GM12878 (cell line): ENCODE data around the gene COL4A1. TPM values are rescaled to one million over a fixed set of nuclear protein-coding genes. Genes with fewer than 3 reads are reported as not detected.

ENCODE experiments used
- ATAC-seq: fragments of 200-7000 bp; cut with Tn5 transposase; 3 replicates; pipeline ENCODE4 v1.9.1; 2020; ENCODE audit warnings: mild to moderate bottlenecking, moderate library complexity
- BruUV-seq: library from RNA; stranded (reverse); fragments of 400-500 nt; replicated peaks from 2 replicates; lab custom pipeline; 2021; lab: Mats Ljungman, UMichigan
- CTCF ChIA-PET: fragments of 300-600 bp; sonication (Branson Sonifier 250); formaldehyde crosslinking; extraction: SDS; loops from one replicate; lab custom pipeline; 2021; ENCODE audit warnings: inconsistent platforms; lab: Yijun Ruan, JAX
- POLR2A ChIA-PET: fragments of 350-600 bp; formaldehyde crosslinking; extraction: SDS; loops from one replicate; lab custom pipeline; 2021; ENCODE audit warnings: inconsistent platforms; lab: Charles Lee
- RAD21 ChIA-PET: fragments of 300-600 bp; sonication (Branson Sonifier 250); formaldehyde crosslinking; loops from one replicate; lab custom pipeline; 2023; ENCODE audit warnings: antibody characterized with exemption; ENCODE audit not compliant: unreplicated experiment; lab: Charles Lee
- SMC1A ChIA-PET: fragments of 300-600 bp; sonication (Branson Sonifier 250); formaldehyde crosslinking; loops from one replicate; lab custom pipeline; 2023; ENCODE audit not compliant: unreplicated experiment, uncharacterized antibody; lab: Charles Lee
- DNase-seq: peaks from one replicate; pipeline ENCODE4 v3.0.0-alpha.2; 2011; ENCODE audit warnings: low read depth, low spot score
- FAIRE-seq: peaks from 3 replicates; lab custom pipeline; 2011; peaks lifted over from hg19 to GRCh38; lab: Jason Lieb, UNC
- H2AFZ ChIP-seq: 2 replicates; pipeline ENCODE4 v1.6.0; 2011; ENCODE audit warnings: low read depth, low read length, control low read depth; ENCODE audit not compliant: control insufficient read depth
- H3K27ac ChIP-seq: 2 replicates; pipeline ENCODE4 v1.5.1; 2011; ENCODE audit warnings: control low read depth; ENCODE audit not compliant: control insufficient read depth, insufficient read depth
- H3K27me3 ChIP-seq, 2 experiments: replicated peaks in 1 of 2; 2 replicates each; pipeline versions ENCODE4 v1.6.0 to v1.6.1; 2011; ENCODE audit warnings: low read length in 1 of 2; ENCODE audit not compliant: control insufficient read depth in 2 of 2, insufficient read depth in 2 of 2
- H3K36me3 ChIP-seq, 2 experiments: 2 replicates each; pipeline ENCODE4 v1.5.1; 2011; ENCODE audit warnings: low read length in 1 of 2; ENCODE audit not compliant: control insufficient read depth in 2 of 2, insufficient read depth in 2 of 2
- H3K4me1 ChIP-seq: 2 replicates; pipeline ENCODE4 v1.6.1; 2011; ENCODE audit warnings: mild to moderate bottlenecking, low read length, moderate library complexity, mixed read lengths; ENCODE audit not compliant: control insufficient read depth, insufficient read depth
- H3K4me2 ChIP-seq: 2 replicates; pipeline ENCODE4 v1.6.0; 2011; ENCODE audit warnings: control low read depth; ENCODE audit not compliant: control insufficient read depth, insufficient read depth
- H3K4me3 ChIP-seq: fragments of 200-600 bp; sonication (generic); 2 replicates; pipeline ENCODE4 v1.5.1; 2016
- H3K79me2 ChIP-seq: 2 replicates; pipeline ENCODE4 v1.6.0; 2011; ENCODE audit warnings: low read length; ENCODE audit not compliant: control insufficient read depth, insufficient read depth
- H3K9ac ChIP-seq: 2 replicates; pipeline ENCODE4 v1.8.0; 2011; ENCODE audit warnings: low read length, control low read depth, mixed read lengths; ENCODE audit not compliant: control insufficient read depth, insufficient read depth
- H3K9me3 ChIP-seq: replicated peaks from 3 replicates; pipeline ENCODE4 v1.5.1; 2011; ENCODE audit warnings: mild to moderate bottlenecking, low read length; ENCODE audit not compliant: control insufficient read depth, insufficient read depth
- H4K20me1 ChIP-seq: 2 replicates; pipeline ENCODE4 v1.6.0; 2011; ENCODE audit not compliant: control insufficient read depth, insufficient read depth
- BCL11A ChIP-seq: IDR thresholded peaks from 2 replicates; pipeline ENCODE4 v1.6.1; 2011; ENCODE audit warnings: low read depth, low read length
- BCL3 ChIP-seq: IDR thresholded peaks from 2 replicates; pipeline ENCODE4 v1.6.1; 2011; ENCODE audit warnings: borderline replicate concordance, low read depth, mild to moderate bottlenecking, moderate library complexity, low read length; ENCODE audit not compliant: insufficient read depth, poor library complexity, severe bottlenecking
- EGR1 ChIP-seq, 2 experiments: IDR thresholded peaks; 1 replicate in 1 of 2; 2 replicates in 1 of 2; pipeline ENCODE4 v1.6.1; 2011 to 2012; ENCODE audit warnings: low read depth in 2 of 2, low read length in 2 of 2, borderline replicate concordance in 1 of 2, mild to moderate bottlenecking in 1 of 2, moderate library complexity in 1 of 2
- IKZF2 ChIP-seq, 2 experiments: fragments of 450-650 bp; IDR thresholded peaks; 2 replicates each; pipeline ENCODE4 v1.6.1; 2017; ENCODE audit warnings: mild to moderate bottlenecking in 2 of 2, moderate library complexity in 2 of 2
- MTA2 ChIP-seq: fragments of 450-650 bp; IDR thresholded peaks from 2 replicates; pipeline ENCODE4 v1.6.1; 2016; ENCODE audit warnings: low read depth, mild to moderate bottlenecking, moderate library complexity
- NRF1 ChIP-seq: conservative IDR thresholded peaks from 2 replicates; pipeline ENCODE4 v1.6.1; 2011; ENCODE audit warnings: mild to moderate bottlenecking, low read depth, low read length, improper control_type of control experiment
- PKNOX1 ChIP-seq: fragments of 450-650 bp; IDR thresholded peaks from 2 replicates; pipeline ENCODE4 v1.6.1; 2016; ENCODE audit warnings: mild to moderate bottlenecking
- RELA ChIP-seq: fragments of 450-650 bp; IDR thresholded peaks from 2 replicates; pipeline ENCODE4 v1.8.0; 2014; ENCODE audit warnings: borderline replicate concordance; ENCODE audit not compliant: partially characterized antibody
- ZBTB40 ChIP-seq: fragments of 450-650 bp; IDR thresholded peaks from 2 replicates; pipeline ENCODE4 v1.6.1; 2016; ENCODE audit warnings: mild to moderate bottlenecking, moderate library complexity, borderline replicate concordance
- ZNF622 ChIP-seq: fragments of 450-650 bp; IDR thresholded peaks from 2 replicates; pipeline ENCODE4 v1.6.1; 2017; ENCODE audit warnings: mild to moderate bottlenecking, inconsistent platforms
- WGBS: methylation state at CpG from one replicate; pipeline ENCODE4 v1.1.6; 2016; ENCODE audit warnings: low lambda C conversion rate; ENCODE audit not compliant: insufficient replicate concordance, insufficient coverage; ENCODE audit errors: missing lambda C conversion rate; 5-methylcytosine and 5-hydroxymethylcytosine counted together
- in situ Hi-C: fragments of 300-500 bp; cut with MboI; formaldehyde crosslinking; loops from 9 replicates; pipeline ENCODE4 v1.14.3; 2018; ENCODE audit warnings: mixed read lengths
- intact Hi-C: fragments of 100-400 bp; cut with micrococcal nuclease; formaldehyde crosslinking; loops from one replicate; pipeline ENCODE4 v1.14.2; 2022; ENCODE audit not compliant: unreplicated experiment
- polyA plus RNA-seq, 11 experiments: library from polyadenylated mRNA; depleted of rRNA in 4 of 11; unstranded in 6 of 11; stranded (reverse) in 5 of 11; fragments of >200 nt; fragmentation: Nextera tagmentation in 4 of 11; fragmentation: Illumina TruSeq in 1 of 11; extraction: Ambion mirVana in 4 of 11; extraction: Trizol in 1 of 11; gene quantifications; 1 replicate in 1 of 11; 2 replicates in 10 of 11; pipeline versions ENCODE4 v1.2.1 to v1.2.3, GENCODE V29; 2011 to 2016; ENCODE audit warnings: inconsistent platforms in 2 of 11, missing spikeins in 2 of 11, low read depth in 1 of 11
- total RNA-seq, 4 experiments: library from RNA; depleted of rRNA in 3 of 4; stranded (reverse); fragments of >200 nt in 3 of 4; fragmentation: Illumina TruSeq in 1 of 4; extraction: Trizol in 1 of 4; gene quantifications; 2 replicates each; pipeline versions ENCODE4 v1.2.1 to v1.2.3, GENCODE V29; 2013 to 2021

COL4A1 gene
- total and polyA plus RNA-seq, 10 of the 15 experiments (the other 5 are each of a cell fraction or from before 2014, with no cell fraction given): 0.07 to 0.31 (median 0.13) TPM; not detected in 6

GRCh38 chr13:110216006-110216397 is 91.0 kb downstream of the COL4A1 start:
- ATAC-seq (no peak), FAIRE-seq (no peak), DNase-seq (no peak)
- Histone ChIP-seq H4K20me1 (no peaks in the 10 kb centered on the region), H3K36me3 (no peaks in the 10 kb centered on the region), H3K79me2 (no peaks in the 10 kb centered on the region), H3K4me3 (no peak overlapping the region), H3K4me2 (no peak overlapping the region), H2AFZ (no peak overlapping the region), H3K27me3 (peaks cover 0 to 3% of the 10 kb centered on the region in 2 experiments; a peak in 3 of 4 replicates), H3K9ac (no peak overlapping the region), H3K27ac (no peak overlapping the region), H3K9me3 (no peaks in the 10 kb centered on the region), H3K4me1 (no peaks in the 10 kb centered on the region)
- ChIA-PET POLR2A (no interaction called here), RAD21 (no interaction called here), SMC1A (interaction anchor here (1.6 kb wide), 1 partner anchor 9 kb away, joined by 3 read pairs; no protein-coding TSS in a partner anchor), CTCF (interaction anchor here (0.6 kb wide), 1 partner anchor 14 kb away, joined by 3 read pairs; no protein-coding TSS in a partner anchor)
- in situ Hi-C loops: no loop called here
- TF ChIP-seq MTA2: no peak
- no peak for TF ChIP-seq BCL3
- no peak for TF ChIP-seq IKZF2 (IDR thresholded peaks at IDR 0.05)
- TF ChIP-seq PKNOX1: no peak
- no peak for TF ChIP-seq EGR1 (IDR thresholded peaks at IDR 0.05; ENCODE audit: borderline replicate concordance in 1 of 2, low read depth in 2 of 2, low read length in 2 of 2)
- TF ChIP-seq ZBTB40: no peak
- TF ChIP-seq BCL11A: no peak
- no peak for TF ChIP-seq NRF1
- no peak for TF ChIP-seq RELA
- no peak for TF ChIP-seq ZNF622
- BruUV-seq: no TSS peak
- WGBS: 56% methylated on average over 4 of the region's 4 CpGs
- intact Hi-C loops: no loop called here
